HepG2 (cell line): Measurements from ENCODE around the gene IL24. TPM values are rescaled to one million over a fixed set of nuclear protein-coding genes. Genes with fewer than 3 reads are reported as not detected.

Experiments
- ATAC-seq: fragments of 200-7000 bp; cut with Tn5 transposase; 3 replicates; pipeline ENCODE4 v1.9.1; 2020; ENCODE audit warnings: mild to moderate bottlenecking, moderate library complexity
- BruUV-seq: library from RNA; stranded (reverse); fragments of 400-500 nt; replicated peaks from 2 replicates; lab custom pipeline; 2021; lab: Mats Ljungman, UMichigan
- CTCF ChIA-PET: fragments of 300-600 bp; formaldehyde crosslinking; extraction: SDS; loops from one replicate; lab custom pipeline; 2021; ENCODE audit warnings: low total read pairs, inconsistent platforms, low intra/inter-chr PET ratio; lab: Yijun Ruan, JAX
- POLR2A ChIA-PET: fragments of 350-600 bp; sonication (Branson Sonifier 250); formaldehyde crosslinking; loops from one replicate; lab custom pipeline; 2020; ENCODE audit warnings: antibody characterized with exemption, inconsistent platforms; lab: Yijun Ruan, JAX
- DNase-seq: peaks from one replicate; pipeline ENCODE4 v3.0.0-alpha.2; 2015; ENCODE audit warnings: low spot score
- FAIRE-seq: peaks from 3 replicates; lab custom pipeline; 2011; peaks lifted over from hg19 to GRCh38; lab: Jason Lieb, UNC
- H2AFZ ChIP-seq: one replicate; pipeline ENCODE4 v1.6.1; 2011; ENCODE audit warnings: low read length, inconsistent platforms
- H3K27ac ChIP-seq: fragments of 300-600 bp; 3 replicates; pipeline ENCODE4 v1.8.0; 2011; ENCODE audit warnings: mixed run types, mild to moderate bottlenecking, mixed read lengths, low read length, inconsistent platforms; ENCODE audit not compliant: insufficient read depth; ENCODE audit errors: extremely low read length
- H3K27me3 ChIP-seq, 2 experiments: fragments of 200-600 bp in 1 of 2; 2 replicates in 1 of 2; 3 replicates in 1 of 2; pipeline versions ENCODE4 v1.6.0 to v1.8.0; 2011; ENCODE audit warnings: low read length in 2 of 2, mild to moderate bottlenecking in 2 of 2, moderate library complexity in 2 of 2, inconsistent platforms in 1 of 2; ENCODE audit not compliant: insufficient read depth in 2 of 2, control insufficient read depth in 1 of 2
- H3K36me3 ChIP-seq, 2 experiments: fragments of 200-600 bp in 1 of 2; replicated peaks in 1 of 2; 2 replicates in 1 of 2; 3 replicates in 1 of 2; pipeline versions ENCODE4 v1.5.1 to v1.8.0; 2011; ENCODE audit warnings: low read length in 2 of 2, inconsistent platforms in 1 of 2; ENCODE audit not compliant: insufficient read depth in 2 of 2, control insufficient read depth in 1 of 2
- H3K4me1 ChIP-seq: 2 replicates; pipeline ENCODE4 v1.5.1; 2012; ENCODE audit warnings: low read length, inconsistent platforms; ENCODE audit not compliant: insufficient read depth
- H3K4me2 ChIP-seq: 2 replicates; pipeline ENCODE4 v1.6.0; 2011; ENCODE audit warnings: low read depth, low read length, inconsistent platforms
- H3K4me3 ChIP-seq, 3 experiments: fragments of 200-600 bp in 1 of 3; sonication (generic), shearing (Covaris generic) in 1 of 3; replicated peaks in 1 of 3; 2 replicates each; pipeline ENCODE4 v1.5.1; 2011 to 2016; ENCODE audit warnings: low read length in 3 of 3, inconsistent platforms in 2 of 3, low read depth in 2 of 3, mild to moderate bottlenecking in 2 of 3, control low read depth in 1 of 3, mixed read lengths in 1 of 3; ENCODE audit not compliant: insufficient read depth in 1 of 3
- H3K79me2 ChIP-seq: one replicate; pipeline ENCODE4 v1.6.1; 2011; ENCODE audit warnings: low read length, inconsistent platforms; ENCODE audit not compliant: insufficient read depth
- H3K9ac ChIP-seq: 2 replicates; pipeline ENCODE4 v1.6.0; 2011; ENCODE audit warnings: mild to moderate bottlenecking, low read depth, low read length, inconsistent platforms; ENCODE audit not compliant: insufficient read depth
- H3K9me3 ChIP-seq: 2 replicates; pipeline ENCODE4 v1.5.1; 2012; ENCODE audit warnings: mild to moderate bottlenecking, low read length
- H4K20me1 ChIP-seq: 2 replicates; pipeline ENCODE4 v1.6.0; 2011; ENCODE audit warnings: inconsistent platforms, mild to moderate bottlenecking, low read length, moderate library complexity; ENCODE audit not compliant: insufficient read depth
- ARHGAP35 ChIP-seq: sonication (generic); formaldehyde crosslinking; IDR thresholded peaks from 2 replicates; pipeline ENCODE4 v1.9.0; 2022; ENCODE audit warnings: mild to moderate bottlenecking, inconsistent platforms, moderate library complexity, missing genetic modification reagents, borderline replicate concordance
- PLRG1 ChIP-seq: fragments of 450-650 bp; conservative IDR thresholded peaks from 2 replicates; pipeline ENCODE4 v1.6.1; 2016
- POLR2AphosphoS2 ChIP-seq: IDR thresholded peaks from 2 replicates; pipeline ENCODE4 v1.6.1; 2011; ENCODE audit warnings: low read depth, low read length, improper control_type of control experiment
- ZBTB2 ChIP-seq: sonication (generic); formaldehyde crosslinking; IDR thresholded peaks from 2 replicates; pipeline ENCODE4 v1.8.0; 2022; ENCODE audit warnings: low read depth, missing genetic modification reagents
- ZFX ChIP-seq: sonication (generic); formaldehyde crosslinking; IDR thresholded peaks from 2 replicates; pipeline ENCODE4 v1.4.0; 2020; ENCODE audit warnings: mild to moderate bottlenecking, low read depth, missing genetic modification reagents, moderate library complexity
- ZNF138 ChIP-seq: sonication (generic); formaldehyde crosslinking; IDR thresholded peaks from 2 replicates; pipeline ENCODE4 v1.5.0; 2020; ENCODE audit warnings: mild to moderate bottlenecking, low read depth, missing genetic modification reagents
- ZNF232 ChIP-seq: sonication (generic); formaldehyde crosslinking; IDR thresholded peaks from 2 replicates; pipeline ENCODE4 v1.4.0; 2020; ENCODE audit warnings: missing genetic modification reagents, borderline replicate concordance
- ZNF30 ChIP-seq: sonication (generic); formaldehyde crosslinking; IDR thresholded peaks from 2 replicates; pipeline ENCODE4 v1.5.0; 2020; ENCODE audit warnings: mild to moderate bottlenecking, missing genetic modification reagents
- ZNF34 ChIP-seq: sonication (generic); formaldehyde crosslinking; IDR thresholded peaks from 2 replicates; pipeline ENCODE4 v1.4.0; 2020; ENCODE audit warnings: mild to moderate bottlenecking, missing genetic modification reagents, borderline replicate concordance
- ZNF383 ChIP-seq: sonication (generic); formaldehyde crosslinking; IDR thresholded peaks from 2 replicates; pipeline ENCODE4 v1.4.0; 2020; ENCODE audit warnings: missing genetic modification reagents, mild to moderate bottlenecking, borderline replicate concordance
- ZNF616 ChIP-seq: sonication (generic); formaldehyde crosslinking; IDR thresholded peaks from 2 replicates; pipeline ENCODE4 v1.5.0; 2020; ENCODE audit warnings: low read depth, mild to moderate bottlenecking, missing genetic modification reagents
- WGBS: methylation state at CpG from one replicate; pipeline ENCODE4 v1.1.6; 2017; ENCODE audit warnings: low lambda C conversion rate; 5-methylcytosine and 5-hydroxymethylcytosine counted together
- in situ Hi-C: cut with HindIII; loops from 2 replicates; pipeline ENCODE4 v1.10.0; 2017; ENCODE audit warnings: low pct_unique_long_range_greater_than_20kb; ENCODE audit not compliant: extremely low pct_ligation_motif_present
- intact Hi-C: fragments of 100-400 bp; cut with micrococcal nuclease; formaldehyde crosslinking; loops from one replicate; pipeline ENCODE4 v1.10.0; 2022; ENCODE audit not compliant: unreplicated experiment
- polyA plus RNA-seq, 8 experiments: library from polyadenylated mRNA; depleted of rRNA in 3 of 8; stranded (reverse) in 7 of 8; unstranded in 1 of 8; fragments of >200 nt; fragmentation: Illumina TruSeq in 4 of 8; extraction: Trizol in 4 of 8; gene quantifications; 2 replicates each; pipeline versions ENCODE4 v1.2.1 to v1.2.3, GENCODE V29; 2011 to 2016; ENCODE audit warnings: low read depth in 4 of 8, missing spikeins in 1 of 8, mixed read lengths in 1 of 8; ENCODE audit not compliant: insufficient read depth in 1 of 8
- total RNA-seq, 5 experiments: library from RNA; depleted of rRNA; stranded (reverse); fragments of >200 nt; fragmentation: Illumina TruSeq; extraction: Trizol; gene quantifications; 2 replicates each; pipeline ENCODE4 v1.2.3, GENCODE V29; 2016; ENCODE audit warnings: low read depth in 1 of 5
- TF ChIP-seq, protein P1 (sequence below): sonication (generic); formaldehyde crosslinking; IDR thresholded peaks from 2 replicates; pipeline ENCODE4 v1.9.0; 2021; ENCODE audit warnings: missing genetic modification reagents, borderline replicate concordance

The IL24 gene
- total and polyA plus RNA-seq, 2 of the 13 experiments (the other 11 are each of a cell fraction or from before 2014, with no cell fraction given): not detected

GRCh38 chr1:206887701-206888100 is 9.5 kb upstream of the IL24 start:
- no TSS peak for BruUV-seq
- Histone ChIP-seq H3K9ac (no peak overlapping the region), H3K4me1 (no peaks in the 10 kb centered on the region), H3K27me3 (peaks cover 0 to 33% of the 10 kb centered on the region in 2 experiments; a peak in 3 of 5 replicates), H3K4me2 (no peak overlapping the region), H2AFZ (no peak overlapping the region), H4K20me1 (no peaks in the 10 kb centered on the region), H3K36me3 (no peaks in the 10 kb centered on the region), H3K4me3 (no peak overlapping the region), H3K9me3 (no peaks in the 10 kb centered on the region), H3K79me2 (no peaks in the 10 kb centered on the region), H3K27ac (no peak overlapping the region)
- FAIRE-seq (no peak), DNase-seq (no peak), ATAC-seq (no peak)
- POLR2A ChIA-PET: no interaction called here
- CTCF ChIA-PET: no interaction called here
- 1% methylated on average over 4 of the region's 4 CpGs for WGBS
- no peak for TF ChIP-seq ZNF30 (CRISPR knock-in tag)
- no peak for TF ChIP-seq ZNF232 (CRISPR knock-in tag)
- in situ Hi-C loops: no loop called here
- intact Hi-C loops: no loop called here

DNA sequence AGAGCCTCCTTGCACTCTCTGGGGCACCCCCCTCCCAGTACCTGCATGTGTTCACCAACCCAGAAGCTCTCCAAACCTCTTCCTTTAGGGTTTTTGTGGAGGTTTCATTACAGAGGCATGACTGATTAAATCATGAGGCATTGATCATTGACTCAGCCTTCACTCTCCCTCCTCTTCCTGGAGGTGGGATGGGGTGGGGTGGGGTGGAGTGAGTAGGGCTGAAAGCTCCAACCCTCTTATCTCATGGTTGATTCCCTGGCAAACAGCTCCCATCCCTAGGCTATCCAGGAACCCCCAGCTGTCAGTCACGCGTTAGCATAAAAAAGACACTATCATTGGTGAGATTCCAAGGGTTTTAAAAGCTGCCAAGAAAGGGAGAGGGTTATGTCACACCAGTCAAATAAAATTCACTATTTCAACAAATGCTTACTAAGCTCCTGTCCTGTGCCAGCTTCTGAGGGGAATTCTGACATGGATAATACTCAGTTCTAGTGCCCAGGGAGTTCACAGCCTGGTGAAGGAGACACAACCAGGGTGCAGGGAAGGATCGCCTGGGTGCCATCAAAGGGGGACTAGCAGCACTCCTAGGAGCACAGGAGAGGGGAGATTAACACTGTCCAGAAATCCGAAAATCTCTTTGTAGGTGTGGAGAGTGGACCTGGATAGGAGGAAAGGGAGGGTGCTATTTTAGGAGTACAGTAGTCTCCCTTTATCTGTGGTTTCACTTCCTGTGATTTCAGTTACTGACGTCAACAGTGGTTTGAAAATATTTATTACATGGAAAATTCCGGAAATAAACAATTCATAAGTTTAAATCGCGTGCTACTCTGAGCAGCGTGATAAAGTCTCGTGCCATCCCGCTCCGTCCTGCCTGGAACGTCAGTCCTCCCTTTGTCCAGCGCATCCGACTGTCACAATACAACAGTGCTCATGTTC is 6.8 kb upstream of the IL24 start:
- BruUV-seq: no TSS peak
- CTCF ChIA-PET: no interaction called here
- peaks cover 1 to 44% of the 10 kb centered on the region in 2 experiments; a peak in 4 of 5 replicates for H3K27me3 ChIP-seq
- H3K4me2 ChIP-seq: no peak overlapping the region
- H3K36me3 ChIP-seq: no peaks in the 10 kb centered on the region
- no peak for DNase-seq
- no peak overlapping the region for H3K27ac ChIP-seq
- no peak overlapping the region for H3K4me3 ChIP-seq
- no peak for ATAC-seq
- POLR2A ChIA-PET: no interaction called here
- no peak overlapping the region for H3K9ac ChIP-seq
- intact Hi-C loops: no loop called here
- WGBS: 26% methylated on average over 15 of the region's 15 CpGs
- FAIRE-seq: no peak
- no peaks in the 10 kb centered on the region for H3K4me1 ChIP-seq
- in situ Hi-C loops: no loop called here
- H2AFZ ChIP-seq: no peak overlapping the region
- no peaks in the 10 kb centered on the region for H3K9me3 ChIP-seq
- H4K20me1 ChIP-seq: no peaks in the 10 kb centered on the region
- H3K79me2 ChIP-seq: no peaks in the 10 kb centered on the region
- TF ChIP-seq ZNF616 (CRISPR knock-in tag) (no peak), ZBTB2 (CRISPR knock-in tag) (no peak), ZFX (CRISPR knock-in tag) (no peak), ZNF383 (CRISPR knock-in tag) (no peak), ZNF138 (CRISPR knock-in tag) (no peak), POLR2AphosphoS2 (no peak), ARHGAP35 (CRISPR knock-in tag) (no peak), ZNF34 (no peak), PLRG1 (no peak)
- TF ChIP-seq, protein P1, sequence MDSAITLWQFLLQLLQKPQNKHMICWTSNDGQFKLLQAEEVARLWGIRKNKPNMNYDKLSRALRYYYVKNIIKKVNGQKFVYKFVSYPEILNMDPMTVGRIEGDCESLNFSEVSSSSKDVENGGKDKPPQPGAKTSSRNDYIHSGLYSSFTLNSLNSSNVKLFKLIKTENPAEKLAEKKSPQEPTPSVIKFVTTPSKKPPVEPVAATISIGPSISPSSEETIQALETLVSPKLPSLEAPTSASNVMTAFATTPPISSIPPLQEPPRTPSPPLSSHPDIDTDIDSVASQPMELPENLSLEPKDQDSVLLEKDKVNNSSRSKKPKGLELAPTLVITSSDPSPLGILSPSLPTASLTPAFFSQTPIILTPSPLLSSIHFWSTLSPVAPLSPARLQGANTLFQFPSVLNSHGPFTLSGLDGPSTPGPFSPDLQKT (CRISPR knock-in tag): no peak
